Measurements from ENCODE around the gene CD46. TPM values are rescaled to one million over a fixed set of nuclear protein-coding genes. Genes with fewer than 3 reads are reported as not detected.
A peak's percentile ranks its signal among the peaks of the same experiment; 100 is the strongest.

CD46 gene
- total and polyA plus RNA-seq, 10 of the 15 experiments (the other 5 are each of a cell fraction or from before 2014, with no cell fraction given) = 61.1 to 198 (median 81.4) TPM

DNA sequence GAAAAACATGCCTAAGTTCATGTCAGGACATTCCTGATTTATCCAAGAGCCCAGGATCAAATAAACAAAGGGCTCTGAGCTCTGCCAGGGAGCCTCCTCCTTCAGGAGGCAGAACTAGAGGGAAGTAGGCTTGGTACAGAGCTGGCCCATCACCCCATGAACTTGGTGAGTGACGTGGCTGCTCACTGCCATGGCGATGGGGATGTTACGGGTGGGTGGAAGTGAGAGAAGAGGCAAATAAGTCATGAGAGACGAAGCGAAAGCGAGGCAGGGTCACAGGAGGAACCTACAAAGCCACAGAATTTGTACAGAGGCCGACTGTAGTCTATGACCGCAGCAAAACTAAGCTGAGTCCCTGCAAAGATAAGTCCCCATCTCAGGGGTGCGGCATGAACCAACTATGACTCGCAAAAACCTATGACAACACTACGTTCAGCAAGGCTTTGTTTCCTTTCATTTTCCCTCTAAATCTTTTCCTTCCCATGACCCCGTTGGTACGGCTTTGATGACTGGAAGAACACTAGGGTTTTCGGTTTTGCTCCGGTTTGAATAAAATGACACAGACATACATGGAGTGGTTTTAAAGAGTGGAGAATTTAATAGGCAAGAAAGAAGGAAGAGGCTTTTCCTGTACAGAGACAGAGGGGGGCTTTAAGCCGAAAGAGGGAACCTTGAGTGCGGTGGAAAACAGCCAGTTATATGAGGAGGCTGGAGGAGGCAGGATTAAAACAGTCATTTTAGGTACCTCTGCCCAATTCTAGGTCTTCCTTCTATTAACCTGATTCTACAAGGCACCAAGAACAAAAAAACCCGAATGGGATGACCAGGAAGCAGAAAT, 74.1 kb downstream of the CD46 start (continued):
- TF ChIP-seq BHLHE40 (IDR thresholded peaks at IDR 0.05; ENCODE audit: borderline replicate concordance in 1 of 2, low read depth in 2 of 2, low read length in 1 of 2) (peak; percentile 74), RAD21 (IDR thresholded peaks at IDR 0.05; ENCODE audit: insufficient read depth, low read depth, low read length) (no peak), RB1 (IDR thresholded peaks at IDR 0.05; ENCODE audit: borderline replicate concordance) (no peak), SP1 (IDR thresholded peaks at IDR 0.05; ENCODE audit: low read depth, low read length) (peak; percentile 79), GABPA (IDR thresholded peaks at IDR 0.05; ENCODE audit: low read depth) (0 out of 2 replicates have a peak, but pooled peaks have one; percentile 31), TAF1 (IDR thresholded peaks at IDR 0.05; ENCODE audit: borderline replicate concordance, low read depth, low read length) (0 out of 2 replicates have a peak, but pooled peaks have one; percentile 52), SRF (IDR thresholded peaks at IDR 0.05; ENCODE audit: low read depth in 2 of 2, low read length in 2 of 2) (no peak), ZNF24 (IDR thresholded peaks at IDR 0.05) (no peak), MEF2B (IDR thresholded peaks at IDR 0.05; ENCODE audit: partially characterized antibody, poor library complexity, severe bottlenecking) (peak; percentile 58), NFYA (IDR thresholded peaks at IDR 0.05; ENCODE audit: borderline replicate concordance, low read depth, low read length) (no peak), FOS (IDR thresholded peaks at IDR 0.05; ENCODE audit: borderline replicate concordance, extremely low read depth, insufficient read length) (no peak), FOXM1 (IDR thresholded peaks at IDR 0.05; ENCODE audit: low read depth, low read length) (peak; percentile 47), SMC3 (IDR thresholded peaks at IDR 0.05; ENCODE audit: borderline replicate concordance, low read length) (peak; percentile 3; the same call in 1 of the 2 replicates), NFXL1 (IDR thresholded peaks at IDR 0.05; ENCODE audit: borderline replicate concordance) (no peak)
- TF ChIP-seq, protein P1, sequence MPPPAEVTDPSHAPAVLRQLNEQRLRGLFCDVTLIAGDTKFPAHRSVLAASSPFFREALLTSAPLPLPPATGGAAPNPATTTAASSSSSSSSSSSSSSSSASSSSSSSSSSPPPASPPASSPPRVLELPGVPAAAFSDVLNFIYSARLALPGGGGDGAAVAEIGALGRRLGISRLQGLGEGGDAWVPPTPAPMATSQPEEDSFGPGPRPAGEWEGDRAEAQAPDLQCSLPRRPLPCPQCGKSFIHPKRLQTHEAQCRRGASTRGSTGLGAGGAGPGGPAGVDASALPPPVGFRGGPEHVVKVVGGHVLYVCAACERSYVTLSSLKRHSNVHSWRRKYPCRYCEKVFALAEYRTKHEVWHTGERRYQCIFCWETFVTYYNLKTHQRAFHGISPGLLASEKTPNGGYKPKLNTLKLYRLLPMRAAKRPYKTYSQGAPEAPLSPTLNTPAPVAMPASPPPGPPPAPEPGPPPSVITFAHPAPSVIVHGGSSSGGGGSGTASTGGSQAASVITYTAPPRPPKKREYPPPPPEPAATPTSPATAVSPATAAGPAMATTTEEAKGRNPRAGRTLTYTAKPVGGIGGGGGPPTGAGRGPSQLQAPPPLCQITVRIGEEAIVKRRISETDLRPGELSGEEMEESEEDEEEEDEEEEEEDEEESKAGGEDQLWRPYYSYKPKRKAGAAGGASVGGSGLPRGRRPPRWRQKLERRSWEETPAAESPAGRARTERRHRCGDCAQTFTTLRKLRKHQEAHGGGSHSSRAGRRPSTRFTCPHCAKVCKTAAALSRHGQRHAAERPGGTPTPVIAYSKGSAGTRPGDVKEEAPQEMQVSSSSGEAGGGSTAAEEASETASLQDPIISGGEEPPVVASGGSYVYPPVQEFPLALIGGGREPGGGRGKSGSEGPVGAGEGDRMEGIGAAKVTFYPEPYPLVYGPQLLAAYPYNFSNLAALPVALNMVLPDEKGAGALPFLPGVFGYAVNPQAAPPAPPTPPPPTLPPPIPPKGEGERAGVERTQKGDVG (CRISPR knock-in tag; IDR thresholded peaks at IDR 0.05) = no peak
- TF ChIP-seq, protein P2, sequence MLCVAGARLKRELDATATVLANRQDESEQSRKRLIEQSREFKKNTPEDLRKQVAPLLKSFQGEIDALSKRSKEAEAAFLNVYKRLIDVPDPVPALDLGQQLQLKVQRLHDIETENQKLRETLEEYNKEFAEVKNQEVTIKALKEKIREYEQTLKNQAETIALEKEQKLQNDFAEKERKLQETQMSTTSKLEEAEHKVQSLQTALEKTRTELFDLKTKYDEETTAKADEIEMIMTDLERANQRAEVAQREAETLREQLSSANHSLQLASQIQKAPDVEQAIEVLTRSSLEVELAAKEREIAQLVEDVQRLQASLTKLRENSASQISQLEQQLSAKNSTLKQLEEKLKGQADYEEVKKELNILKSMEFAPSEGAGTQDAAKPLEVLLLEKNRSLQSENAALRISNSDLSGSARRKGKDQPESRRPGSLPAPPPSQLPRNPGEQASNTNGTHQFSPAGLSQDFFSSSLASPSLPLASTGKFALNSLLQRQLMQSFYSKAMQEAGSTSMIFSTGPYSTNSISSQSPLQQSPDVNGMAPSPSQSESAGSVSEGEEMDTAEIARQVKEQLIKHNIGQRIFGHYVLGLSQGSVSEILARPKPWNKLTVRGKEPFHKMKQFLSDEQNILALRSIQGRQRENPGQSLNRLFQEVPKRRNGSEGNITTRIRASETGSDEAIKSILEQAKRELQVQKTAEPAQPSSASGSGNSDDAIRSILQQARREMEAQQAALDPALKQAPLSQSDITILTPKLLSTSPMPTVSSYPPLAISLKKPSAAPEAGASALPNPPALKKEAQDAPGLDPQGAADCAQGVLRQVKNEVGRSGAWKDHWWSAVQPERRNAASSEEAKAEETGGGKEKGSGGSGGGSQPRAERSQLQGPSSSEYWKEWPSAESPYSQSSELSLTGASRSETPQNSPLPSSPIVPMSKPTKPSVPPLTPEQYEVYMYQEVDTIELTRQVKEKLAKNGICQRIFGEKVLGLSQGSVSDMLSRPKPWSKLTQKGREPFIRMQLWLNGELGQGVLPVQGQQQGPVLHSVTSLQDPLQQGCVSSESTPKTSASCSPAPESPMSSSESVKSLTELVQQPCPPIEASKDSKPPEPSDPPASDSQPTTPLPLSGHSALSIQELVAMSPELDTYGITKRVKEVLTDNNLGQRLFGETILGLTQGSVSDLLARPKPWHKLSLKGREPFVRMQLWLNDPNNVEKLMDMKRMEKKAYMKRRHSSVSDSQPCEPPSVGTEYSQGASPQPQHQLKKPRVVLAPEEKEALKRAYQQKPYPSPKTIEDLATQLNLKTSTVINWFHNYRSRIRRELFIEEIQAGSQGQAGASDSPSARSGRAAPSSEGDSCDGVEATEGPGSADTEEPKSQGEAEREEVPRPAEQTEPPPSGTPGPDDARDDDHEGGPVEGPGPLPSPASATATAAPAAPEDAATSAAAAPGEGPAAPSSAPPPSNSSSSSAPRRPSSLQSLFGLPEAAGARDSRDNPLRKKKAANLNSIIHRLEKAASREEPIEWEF (IDR thresholded peaks at IDR 0.05; ENCODE audit: insufficient replicate concordance, low read depth, low read length) = no peak
- TF ChIP-seq, protein P3, sequence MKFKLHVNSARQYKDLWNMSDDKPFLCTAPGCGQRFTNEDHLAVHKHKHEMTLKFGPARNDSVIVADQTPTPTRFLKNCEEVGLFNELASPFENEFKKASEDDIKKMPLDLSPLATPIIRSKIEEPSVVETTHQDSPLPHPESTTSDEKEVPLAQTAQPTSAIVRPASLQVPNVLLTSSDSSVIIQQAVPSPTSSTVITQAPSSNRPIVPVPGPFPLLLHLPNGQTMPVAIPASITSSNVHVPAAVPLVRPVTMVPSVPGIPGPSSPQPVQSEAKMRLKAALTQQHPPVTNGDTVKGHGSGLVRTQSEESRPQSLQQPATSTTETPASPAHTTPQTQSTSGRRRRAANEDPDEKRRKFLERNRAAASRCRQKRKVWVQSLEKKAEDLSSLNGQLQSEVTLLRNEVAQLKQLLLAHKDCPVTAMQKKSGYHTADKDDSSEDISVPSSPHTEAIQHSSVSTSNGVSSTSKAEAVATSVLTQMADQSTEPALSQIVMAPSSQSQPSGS (IDR thresholded peaks at IDR 0.05; ENCODE audit: low read length) = peak; percentile 83
- TF ChIP-seq, protein P4, sequence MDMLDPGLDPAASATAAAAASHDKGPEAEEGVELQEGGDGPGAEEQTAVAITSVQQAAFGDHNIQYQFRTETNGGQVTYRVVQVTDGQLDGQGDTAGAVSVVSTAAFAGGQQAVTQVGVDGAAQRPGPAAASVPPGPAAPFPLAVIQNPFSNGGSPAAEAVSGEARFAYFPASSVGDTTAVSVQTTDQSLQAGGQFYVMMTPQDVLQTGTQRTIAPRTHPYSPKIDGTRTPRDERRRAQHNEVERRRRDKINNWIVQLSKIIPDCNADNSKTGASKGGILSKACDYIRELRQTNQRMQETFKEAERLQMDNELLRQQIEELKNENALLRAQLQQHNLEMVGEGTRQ (IDR thresholded peaks at IDR 0.05; ENCODE audit: borderline replicate concordance, low read depth, low read length) = no peak
